Measurements from ENCODE around the gene HUS1.
"Not testable (repeated sequence)": the region's sequence is repeated elsewhere in the genome, so short reads cannot be mapped to it uniquely, and the experiment has no call there.

GRCh38 chr7:47916514-47916913, 62.9 kb downstream of the HUS1 start:
- not testable (repeated sequence) for TF ChIP-seq TAF1 (IDR thresholded peaks at IDR 0.05; ENCODE audit: borderline replicate concordance, low read depth, low read length); POLR2AphosphoS5 (IDR thresholded peaks at IDR 0.05; ENCODE audit: low read depth, low read length); POLR2A (IDR thresholded peaks at IDR 0.05; ENCODE audit: low read depth, low read length)

Data from GM12892 (cell line).